OCI-LY7 (cell line): ENCODE data around the gene FBXW8. TPM values are rescaled to one million over a fixed set of nuclear protein-coding genes. Genes with fewer than 3 reads are reported as not detected.

Experiments used
- BruUV-seq: library from RNA; stranded (reverse); fragments of 400-500 nt; replicated peaks from 2 replicates; lab custom pipeline; 2021; lab: Mats Ljungman, UMichigan
- CTCF ChIA-PET: fragments of 300-600 bp; sonication (Branson Sonifier 250); formaldehyde crosslinking; loops from one replicate; lab custom pipeline; 2022; ENCODE audit warnings: antibody characterized with exemption; ENCODE audit not compliant: unreplicated experiment; lab: Charles Lee
- POLR2A ChIA-PET: fragments of 300-600 bp; sonication (Branson Sonifier 250); formaldehyde crosslinking; loops from one replicate; lab custom pipeline; 2022; ENCODE audit warnings: antibody characterized with exemption; lab: Charles Lee
- DNase-seq: peaks from one replicate; pipeline ENCODE4 v3.0.0-alpha.2; 2015; ENCODE audit warnings: low spot score
- H2AFZ ChIP-seq: fragments of 200-600 bp; sonication (generic), shearing (Covaris generic); 2 replicates; pipeline ENCODE4 v1.6.1; 2014; ENCODE audit warnings: mild to moderate bottlenecking, antibody characterized with exemption, low read length, moderate library complexity
- H3K27ac ChIP-seq: fragments of 200-600 bp; sonication (generic); 2 replicates; pipeline ENCODE4 v1.5.1; 2014; ENCODE audit warnings: mixed run types, low read depth, mild to moderate bottlenecking, moderate library complexity, low read length, inconsistent platforms; ENCODE audit not compliant: poor library complexity, severe bottlenecking
- H3K36me3 ChIP-seq: fragments of 200-600 bp; sonication (generic); 2 replicates; pipeline ENCODE4 v1.6.1; 2014; ENCODE audit warnings: mild to moderate bottlenecking, antibody characterized with exemption, low read length, moderate library complexity, mixed read lengths; ENCODE audit not compliant: insufficient read depth
- H3K4me1 ChIP-seq: fragments of 200-600 bp; sonication (generic); 2 replicates; pipeline ENCODE4 v1.5.1; 2014; ENCODE audit warnings: mild to moderate bottlenecking, low read length; ENCODE audit not compliant: insufficient read depth, poor library complexity, severe bottlenecking
- H3K4me2 ChIP-seq: fragments of 200-600 bp; sonication (generic); 2 replicates; pipeline ENCODE4 v1.6.1; 2014; ENCODE audit warnings: mild to moderate bottlenecking, low read length
- H3K4me3 ChIP-seq: fragments of 200-600 bp; sonication (generic); 2 replicates; pipeline ENCODE4 v1.5.1; 2014; ENCODE audit warnings: mild to moderate bottlenecking, low read depth, low read length; ENCODE audit not compliant: poor library complexity, severe bottlenecking
- H3K79me2 ChIP-seq: fragments of 200-600 bp; sonication (generic); 2 replicates; pipeline ENCODE4 v1.6.1; 2016; ENCODE audit warnings: low read depth, mild to moderate bottlenecking, low read length, moderate library complexity, mixed read lengths; ENCODE audit not compliant: insufficient read depth
- H3K9me2 ChIP-seq: fragments of 200-600 bp; sonication (generic); 2 replicates; pipeline ENCODE4 v1.6.1; 2016; ENCODE audit warnings: mild to moderate bottlenecking, low read length, mixed read lengths; ENCODE audit not compliant: insufficient read depth
- H3K9me3 ChIP-seq: fragments of 200-600 bp; sonication (generic); 2 replicates; pipeline ENCODE4 v1.6.1; 2014; ENCODE audit warnings: mild to moderate bottlenecking, mixed run types, low read length, mixed read lengths
- H4K20me1 ChIP-seq: fragments of 200-600 bp; sonication (generic); 2 replicates; pipeline ENCODE4 v1.6.1; 2014; ENCODE audit warnings: mild to moderate bottlenecking, antibody characterized with exemption, low read length, moderate library complexity, mixed read lengths; ENCODE audit not compliant: insufficient read depth
- CTCF ChIP-seq: fragments of 200-600 bp; sonication (generic); conservative IDR thresholded peaks from 2 replicates; pipeline ENCODE4 v1.5.1; 2014; ENCODE audit warnings: mild to moderate bottlenecking, antibody characterized with exemption, low read length, moderate library complexity, mixed read lengths
- EZH2phosphoT487 ChIP-seq: fragments of 200-600 bp; sonication (generic); IDR thresholded peaks from 2 replicates; pipeline ENCODE4 v1.6.1; 2018; ENCODE audit warnings: low read depth, borderline replicate concordance, mild to moderate bottlenecking, mixed run types, antibody characterized with exemption, low read length, moderate library complexity, mixed read lengths
- intact Hi-C: fragments of 100-400 bp; cut with micrococcal nuclease; formaldehyde crosslinking; loops from one replicate; pipeline ENCODE4 v1.10.0; 2022; ENCODE audit not compliant: unreplicated experiment
- total RNA-seq, 2 experiments: library from RNA; depleted of rRNA in 1 of 2; stranded (reverse); fragments of >200 nt in 1 of 2; shearing (Covaris generic) in 1 of 2; gene quantifications; 2 replicates each; pipeline ENCODE4 v1.2.3, GENCODE V29; 2014 to 2022

The FBXW8 gene
- total RNA-seq, 2 experiments from 2014 or later: 29.8 to 34.0 TPM

GRCh38 chr12:116903818-116904217, 6.9 kb upstream of the FBXW8 start:
- no peaks in the 10 kb centered on the region for H3K36me3 ChIP-seq
- no peak overlapping the region for H3K4me2 ChIP-seq
- ChIA-PET CTCF (no interaction called here), POLR2A (interaction anchor here (0.7 kb wide), 1 partner anchor 61 kb away, joined by 5 read pairs; no protein-coding TSS in a partner anchor)
- no peaks in the 10 kb centered on the region for H3K9me3 ChIP-seq
- H3K79me2 ChIP-seq: no peaks in the 10 kb centered on the region
- intact Hi-C loops: no loop called here
- H2AFZ ChIP-seq: no peak overlapping the region
- no peak overlapping the region for H3K4me3 ChIP-seq
- no TSS peak for BruUV-seq
- H3K9me2 ChIP-seq: no peaks in the 10 kb centered on the region
- TF ChIP-seq EZH2phosphoT487 (no peak), CTCF (no peak)
- DNase-seq: no peak
- no peaks in the 10 kb centered on the region for H3K4me1 ChIP-seq
- no peaks in the 10 kb centered on the region for H4K20me1 ChIP-seq
- H3K27ac ChIP-seq: no peak overlapping the region

DNA sequence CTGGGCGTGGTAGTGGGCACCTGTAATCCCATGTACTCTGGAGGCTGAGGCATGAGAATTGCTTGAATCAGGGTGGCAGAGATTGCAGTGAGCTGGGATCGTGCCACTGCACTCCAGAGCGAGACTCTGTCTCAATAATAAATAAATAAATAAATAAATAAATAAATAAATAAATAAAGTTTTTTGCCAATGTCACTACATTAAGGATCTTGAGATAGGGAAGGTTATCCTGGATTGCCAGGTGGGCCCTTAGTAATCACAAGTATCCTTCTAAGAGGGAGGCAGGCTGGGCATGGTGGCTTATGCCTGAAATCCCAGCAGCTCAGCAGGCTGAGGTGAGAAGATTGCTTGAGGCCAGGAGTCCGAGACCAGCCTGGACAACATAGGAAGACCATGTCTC, 4.5 kb upstream of the FBXW8 start:
- CTCF ChIA-PET: no interaction called here

More for the DNA sequence above, 4.5 kb upstream of the FBXW8 start:
- H3K36me3 ChIP-seq: no peaks in the 10 kb centered on the region
- H3K4me1 ChIP-seq: peaks cover 6% of the 10 kb centered on the region
- no peak overlapping the region for H2AFZ ChIP-seq
- intact Hi-C loops: no loop called here
- no peak overlapping the region for H3K4me3 ChIP-seq
- POLR2A ChIA-PET: no interaction called here
- no TSS peak for BruUV-seq
- H3K4me2 ChIP-seq: no peak overlapping the region
- no peaks in the 10 kb centered on the region for H3K9me2 ChIP-seq
- peaks cover 5% of the 10 kb centered on the region; the same call in 1 of the 2 replicates for H3K79me2 ChIP-seq
- DNase-seq: no peak
- no peak for TF ChIP-seq EZH2phosphoT487
- TF ChIP-seq CTCF: no peak
- H4K20me1 ChIP-seq: no peaks in the 10 kb centered on the region
- no peaks in the 10 kb centered on the region for H3K9me3 ChIP-seq
- H3K27ac ChIP-seq: no peak overlapping the region
